LNCaP clone FGC (cell line): Measurements from ENCODE around the gene ASMTL.
A peak's percentile ranks its signal among the peaks of the same experiment; 100 is the strongest.

ENCODE experiments used
- DNase-seq: peaks from one replicate; pipeline ENCODE4 v3.0.0-alpha.2; 2011; ENCODE audit warnings: low read depth
- H3K4me3 ChIP-seq: 2 replicates; pipeline ENCODE4 v1.5.1; 2011; ENCODE audit warnings: mild to moderate bottlenecking, low read depth, low read length, control low read depth
- TF ChIP-seq, protein P1 (sequence below): IDR thresholded peaks from 2 replicates; pipeline ENCODE4 v1.5.1; 2012; ENCODE audit warnings: mild to moderate bottlenecking; ENCODE audit not compliant: control insufficient read depth, insufficient read depth; ENCODE audit errors: extremely low read depth

ASMTL gene

DNA sequence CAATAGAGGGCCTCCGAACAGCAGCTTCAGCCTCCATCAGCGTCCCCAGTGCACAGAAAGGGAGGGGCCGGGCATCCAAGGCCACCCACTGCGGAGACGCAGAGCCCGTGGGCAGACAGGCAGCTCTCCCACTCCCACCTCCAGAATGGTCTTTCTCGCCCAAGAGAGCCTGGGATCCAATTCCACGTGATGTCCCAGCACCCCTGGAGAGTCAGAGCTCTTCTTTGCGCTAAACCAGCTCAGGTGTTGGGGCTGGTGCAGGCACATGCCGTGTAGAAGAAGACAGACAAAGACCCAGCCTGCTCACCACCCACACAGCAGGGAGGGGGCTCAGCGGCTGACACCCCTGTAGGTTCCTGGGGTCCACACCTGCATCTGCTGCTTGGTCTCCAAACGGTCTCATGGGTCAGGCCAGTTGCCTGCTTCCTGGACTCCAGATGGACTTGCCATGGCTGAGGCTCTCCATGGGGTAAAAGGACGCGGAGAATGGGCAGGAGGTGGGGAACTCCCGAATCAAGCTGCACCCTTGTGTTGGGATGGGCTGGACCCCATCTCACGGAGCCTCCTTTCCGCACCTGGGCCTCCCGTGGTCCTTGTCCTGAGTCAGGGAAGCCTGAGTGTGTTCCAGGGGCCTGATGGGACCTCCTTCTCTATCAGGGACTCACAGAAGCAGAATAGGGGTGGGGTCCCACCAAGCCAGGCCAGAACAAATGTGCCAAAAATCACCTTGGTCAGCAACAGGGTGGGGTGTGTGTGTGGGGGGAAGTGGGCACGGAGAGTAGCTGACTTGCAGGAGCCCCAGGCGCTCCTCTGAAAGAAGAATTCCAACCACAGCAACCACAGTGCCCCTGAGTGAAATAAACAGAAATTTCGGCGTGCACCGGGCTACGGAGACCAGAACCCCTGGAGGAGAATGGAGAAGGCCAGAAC is 11.6 kb upstream of the ASMTL start:
- DNase-seq, result no peak
- TF ChIP-seq, protein P1, sequence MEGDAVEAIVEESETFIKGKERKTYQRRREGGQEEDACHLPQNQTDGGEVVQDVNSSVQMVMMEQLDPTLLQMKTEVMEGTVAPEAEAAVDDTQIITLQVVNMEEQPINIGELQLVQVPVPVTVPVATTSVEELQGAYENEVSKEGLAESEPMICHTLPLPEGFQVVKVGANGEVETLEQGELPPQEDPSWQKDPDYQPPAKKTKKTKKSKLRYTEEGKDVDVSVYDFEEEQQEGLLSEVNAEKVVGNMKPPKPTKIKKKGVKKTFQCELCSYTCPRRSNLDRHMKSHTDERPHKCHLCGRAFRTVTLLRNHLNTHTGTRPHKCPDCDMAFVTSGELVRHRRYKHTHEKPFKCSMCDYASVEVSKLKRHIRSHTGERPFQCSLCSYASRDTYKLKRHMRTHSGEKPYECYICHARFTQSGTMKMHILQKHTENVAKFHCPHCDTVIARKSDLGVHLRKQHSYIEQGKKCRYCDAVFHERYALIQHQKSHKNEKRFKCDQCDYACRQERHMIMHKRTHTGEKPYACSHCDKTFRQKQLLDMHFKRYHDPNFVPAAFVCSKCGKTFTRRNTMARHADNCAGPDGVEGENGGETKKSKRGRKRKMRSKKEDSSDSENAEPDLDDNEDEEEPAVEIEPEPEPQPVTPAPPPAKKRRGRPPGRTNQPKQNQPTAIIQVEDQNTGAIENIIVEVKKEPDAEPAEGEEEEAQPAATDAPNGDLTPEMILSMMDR, result no peak

DNA sequence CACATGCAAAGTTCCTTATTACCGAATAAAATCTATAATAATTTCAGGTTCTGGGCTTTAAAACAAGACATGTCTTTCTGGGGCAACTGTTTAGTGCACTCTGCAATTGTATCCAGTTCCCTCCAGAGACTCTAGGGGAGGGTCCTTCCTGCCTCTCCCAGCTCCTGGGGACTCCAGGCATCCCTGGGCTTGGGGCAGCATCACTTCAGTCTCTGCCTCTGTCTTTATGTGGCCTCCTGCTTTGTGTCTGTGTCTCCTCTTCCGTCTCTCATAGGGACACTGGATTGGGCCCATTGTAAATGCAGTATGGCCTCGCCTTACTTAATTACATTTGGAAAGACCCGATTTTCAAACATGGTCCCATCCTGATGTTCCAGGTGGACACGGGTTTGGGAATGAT is 10.9 kb upstream of the ASMTL start:
- DNase-seq, result no peak
- H3K4me3 ChIP-seq, result no peak overlapping the region
- TF ChIP-seq, protein P1, result no peak

More for the DNA sequence above, 11.6 kb upstream of the ASMTL start:
- no peak overlapping the region for H3K4me3 ChIP-seq

DNA sequence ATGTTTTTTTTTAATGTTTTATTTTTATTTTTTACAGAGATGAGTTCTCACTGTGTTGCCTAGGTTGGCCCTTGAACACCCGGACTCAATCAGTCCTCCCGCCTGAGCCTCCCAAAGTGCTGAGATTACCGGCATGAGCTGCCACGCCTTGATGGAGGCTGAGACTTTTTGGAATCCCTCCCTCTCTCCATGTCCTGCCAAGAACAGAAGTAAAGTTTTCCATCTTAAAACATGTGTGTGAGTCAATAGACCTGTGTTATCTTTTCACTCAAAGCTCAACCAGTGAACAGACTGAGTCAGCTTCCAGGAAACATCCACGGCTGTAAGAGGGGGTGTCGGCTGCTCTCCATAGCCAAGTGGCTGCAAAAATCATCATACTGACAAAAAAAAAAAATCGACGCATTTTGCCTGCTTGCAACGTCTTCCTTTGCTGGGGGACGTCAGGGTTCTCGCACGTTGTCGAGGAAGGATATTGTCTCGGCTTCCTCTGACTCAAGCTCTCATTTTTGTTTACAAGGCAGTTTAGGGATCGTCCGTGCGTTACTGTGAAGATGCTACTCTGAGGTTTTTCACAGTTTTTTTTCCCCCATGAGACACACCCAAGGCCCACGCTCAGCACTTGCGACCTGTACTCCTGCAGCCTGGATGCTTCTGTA is 10.0 kb upstream of the ASMTL start:
- no peak overlapping the region for H3K4me3 ChIP-seq
- no peak for DNase-seq
- TF ChIP-seq, protein P1, result no peak

DNA sequence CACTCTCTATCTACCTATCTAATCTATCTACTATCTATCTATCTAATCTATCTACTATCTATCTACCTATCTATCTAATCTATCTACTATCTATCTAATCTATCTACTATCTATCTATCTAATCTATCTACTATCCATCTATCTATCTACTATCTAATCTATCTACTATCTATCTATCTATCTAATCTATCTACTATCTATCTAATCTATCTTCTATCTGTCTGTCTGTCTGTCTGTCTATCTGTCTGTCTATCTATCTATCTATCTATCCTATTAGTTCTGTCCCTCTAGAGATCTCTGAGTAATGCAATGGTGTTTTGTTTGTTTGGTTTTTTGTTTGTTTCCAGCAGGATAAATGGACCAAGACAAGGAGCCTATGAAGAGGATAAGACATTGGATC is 9.4 kb upstream of the ASMTL start:
- TF ChIP-seq, protein P1, result no peak
- H3K4me3 ChIP-seq, result no peak overlapping the region
- no peak for DNase-seq

DNA sequence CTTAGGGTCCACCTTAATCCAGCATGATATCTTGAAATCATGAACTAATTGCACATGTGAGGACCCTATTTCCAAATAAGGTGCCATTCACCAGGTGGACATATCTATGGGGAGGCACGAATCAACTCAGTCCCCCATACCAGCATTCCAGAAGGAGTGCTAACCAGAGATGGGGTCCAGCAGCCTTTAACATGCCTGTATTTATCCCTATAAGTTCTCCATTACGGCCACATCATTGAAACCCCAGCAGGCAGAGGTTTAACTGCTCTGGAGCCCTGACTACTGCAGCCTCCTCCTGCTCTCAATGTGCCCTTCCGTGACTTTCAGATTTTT is 3.2 kb upstream of the ASMTL start:
- no peak overlapping the region for H3K4me3 ChIP-seq
- TF ChIP-seq, protein P1, result no peak
- DNase-seq, result no peak

DNA sequence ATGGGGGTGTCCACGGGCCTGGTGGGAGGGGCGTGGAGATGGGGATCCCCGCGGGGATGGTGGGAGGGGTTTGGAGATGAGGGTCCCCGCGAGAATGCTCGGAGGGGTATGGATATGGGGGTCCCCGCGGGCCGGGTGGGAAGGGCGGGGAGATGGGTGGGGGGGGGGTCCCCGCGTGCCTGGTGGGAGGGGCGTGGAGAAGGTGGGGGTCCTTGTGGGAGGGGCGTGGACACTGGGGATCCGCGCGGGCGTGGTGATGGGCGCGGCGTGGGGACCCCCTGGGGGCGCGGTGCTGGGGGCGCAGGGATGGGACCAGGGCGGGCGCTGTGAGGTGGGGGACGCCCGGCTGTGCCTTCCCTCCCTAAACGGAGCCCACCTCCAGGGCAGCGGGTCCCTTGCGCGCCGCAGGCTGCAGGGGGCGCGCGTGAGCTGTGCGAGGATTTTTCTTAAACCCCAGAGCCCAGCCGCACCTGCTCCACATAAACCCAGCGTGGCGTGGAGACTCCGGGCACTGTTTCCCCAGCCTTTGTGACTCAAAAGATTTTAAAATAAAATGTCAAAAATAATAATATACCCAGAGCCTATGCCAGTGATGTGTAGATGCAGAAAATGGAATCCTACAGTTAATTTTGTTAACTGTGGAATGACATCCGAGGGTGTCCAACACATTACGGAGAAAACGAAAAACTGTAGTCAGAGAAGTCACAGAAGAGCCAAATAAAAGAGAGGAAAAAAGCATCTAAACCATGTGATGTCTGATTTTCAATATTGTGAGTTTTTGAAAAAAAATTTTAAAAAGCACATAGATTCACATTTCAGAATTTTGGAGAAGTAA is 1.5 kb upstream of the ASMTL start:
- DNase-seq, result peak; percentile 32
- TF ChIP-seq, protein P1, result peak; percentile 96
- no peak overlapping the region; the same call in 1 of the 2 replicates for H3K4me3 ChIP-seq
